HAP-1 (cell line): Measurements from ENCODE around the gene IL3RA.

Experiments used
- DNase-seq, 2 experiments: peaks; one replicate each; pipeline ENCODE4 v3.0.0-alpha.2; 2016 to 2020; ENCODE audit warnings: low spot score in 2 of 2
- H3K27me3 ChIP-seq: fragments of 250-450 bp; sonication (Bioruptor Pico); 2 replicates; pipeline ENCODE4 v1.5.1; 2020; ENCODE audit warnings: low read depth, mild to moderate bottlenecking, moderate library complexity
- H3K36me3 ChIP-seq: fragments of 250-450 bp; sonication (Bioruptor Pico); replicated peaks from 2 replicates; pipeline ENCODE4 v1.5.1; 2020; ENCODE audit warnings: mild to moderate bottlenecking
- H3K4me1 ChIP-seq: fragments of 250-450 bp; sonication (Bioruptor Pico); 2 replicates; pipeline ENCODE4 v1.5.1; 2020; ENCODE audit warnings: mild to moderate bottlenecking
- H3K4me3 ChIP-seq: fragments of 250-450 bp; sonication (Bioruptor Pico); 2 replicates; pipeline ENCODE4 v1.5.1; 2020; ENCODE audit warnings: mild to moderate bottlenecking, moderate library complexity
- H3K9me3 ChIP-seq: fragments of 250-450 bp; sonication (Bioruptor Pico); 2 replicates; pipeline ENCODE4 v1.5.1; 2020; ENCODE audit warnings: mild to moderate bottlenecking, moderate library complexity
- in situ Hi-C: fragments of 300-500 bp; cut with MboI; formaldehyde crosslinking; loops from 3 replicates; pipeline ENCODE4 v1.14.3; 2020; ENCODE audit warnings: low sequenced_read_pairs, inconsistent platforms, mixed read lengths

IL3RA gene

GRCh38 chrX:1384658-1385252, 48.2 kb downstream of the IL3RA start:
- no peak for DNase-seq
- Histone ChIP-seq H3K9me3 (no peaks in the 10 kb centered on the region), H3K36me3 (peaks cover 57% of the 10 kb centered on the region), H3K4me3 (no peak overlapping the region), H3K27me3 (no peaks in the 10 kb centered on the region), H3K4me1 (no peaks in the 10 kb centered on the region; the same call in 1 of the 2 replicates)
- in situ Hi-C loops: no loop called here

GRCh38 chrX:1385253-1386223, 49.0 kb downstream of the IL3RA start:
- peaks cover 4% of the 10 kb centered on the region; the same call in 1 of the 2 replicates for H3K4me1 ChIP-seq
- H3K9me3 ChIP-seq: no peaks in the 10 kb centered on the region
- DNase-seq: no peak
- H3K4me3 ChIP-seq: no peak overlapping the region
- no peaks in the 10 kb centered on the region for H3K27me3 ChIP-seq
- peaks cover 64% of the 10 kb centered on the region for H3K36me3 ChIP-seq
- in situ Hi-C loops: no loop called here

GRCh38 chrX:1386338-1387127, 49.9 kb downstream of the IL3RA start:
- Histone ChIP-seq H3K4me1 (peaks cover 4% of the 10 kb centered on the region; the same call in 1 of the 2 replicates), H3K36me3 (peaks cover 74% of the 10 kb centered on the region), H3K27me3 (no peaks in the 10 kb centered on the region), H3K9me3 (no peaks in the 10 kb centered on the region), H3K4me3 (no peak overlapping the region)
- no peak for DNase-seq
- in situ Hi-C loops: no loop called here

- DNase-seq: no peak
- H3K27me3 ChIP-seq: no peaks in the 10 kb centered on the region
- no peak overlapping the region for H3K4me3 ChIP-seq
- H3K4me1 ChIP-seq: peaks cover 4% of the 10 kb centered on the region; the same call in 1 of the 2 replicates
- H3K9me3 ChIP-seq: no peaks in the 10 kb centered on the region
- H3K36me3 ChIP-seq: peaks cover 78% of the 10 kb centered on the region
- in situ Hi-C loops: no loop called here
Observed at GRCh38 chrX:1387141-1387776, 50.7 kb downstream of the IL3RA start.

- H3K36me3 ChIP-seq: peaks cover 78% of the 10 kb centered on the region
- peaks cover 4% of the 10 kb centered on the region for H3K4me1 ChIP-seq
- H3K9me3 ChIP-seq: no peaks in the 10 kb centered on the region
- in situ Hi-C loops: no loop called here
- no peak for DNase-seq
- H3K27me3 ChIP-seq: no peaks in the 10 kb centered on the region
- no peak overlapping the region for H3K4me3 ChIP-seq
Observed at GRCh38 chrX:1388651-1389050, 52.1 kb downstream of the IL3RA start.

- in situ Hi-C loops: no loop called here
- Histone ChIP-seq H3K9me3 (no peaks in the 10 kb centered on the region), H3K4me1 (peaks cover 7% of the 10 kb centered on the region), H3K4me3 (no peak overlapping the region; the same call in 1 of the 2 replicates), H3K27me3 (no peaks in the 10 kb centered on the region), H3K36me3 (peaks cover 76% of the 10 kb centered on the region)
- DNase-seq: no peak
Observed at GRCh38 chrX:1389181-1389992, 52.8 kb downstream of the IL3RA start.

- H3K4me3 ChIP-seq: peak overlapping the region; percentile 100; the same call in 1 of the 2 replicates
- H3K36me3 ChIP-seq: peaks cover 70% of the 10 kb centered on the region
Observed at GRCh38 chrX:1389993-1390285, 53.4 kb downstream of the IL3RA start.

GRCh38 chrX:1390621-1391369, 54.2 kb downstream of the IL3RA start:
- no peaks in the 10 kb centered on the region for H3K27me3 ChIP-seq
- H3K9me3 ChIP-seq: no peaks in the 10 kb centered on the region
- H3K36me3 ChIP-seq: peaks cover 63% of the 10 kb centered on the region
- no peak for DNase-seq
- in situ Hi-C loops: no loop called here
- peak overlapping the region; percentile 100 for H3K4me3 ChIP-seq
- H3K4me1 ChIP-seq: peaks cover 7% of the 10 kb centered on the region

More at GRCh38 chrX:1389993-1390285, 53.4 kb downstream of the IL3RA start:
- no peaks in the 10 kb centered on the region for H3K27me3 ChIP-seq
- in situ Hi-C loops: no loop called here
- peaks cover 7% of the 10 kb centered on the region for H3K4me1 ChIP-seq
- DNase-seq: no peak
- no peaks in the 10 kb centered on the region for H3K9me3 ChIP-seq

- Histone ChIP-seq H3K9me3 (no peaks in the 10 kb centered on the region), H3K36me3 (peaks cover 62% of the 10 kb centered on the region), H3K4me3 (peak overlapping the region; percentile 100), H3K4me1 (peaks cover 7% of the 10 kb centered on the region), H3K27me3 (no peaks in the 10 kb centered on the region)
- in situ Hi-C loops: no loop called here
- DNase-seq: no peak
Observed at GRCh38 chrX:1391370-1391706, 54.8 kb downstream of the IL3RA start.

GRCh38 chrX:1391707-1392375, 55.3 kb downstream of the IL3RA start, which contains the start of gene SLC25A6:
Gene SLC25A6 (minus strand): TSS chrX:1392113. CDS start chrX:1392009, 104 bp downstream.
- Histone ChIP-seq H3K36me3 (peaks cover 60% of the 10 kb centered on the region), H3K27me3 (no peaks in the 10 kb centered on the region), H3K9me3 (no peaks in the 10 kb centered on the region), H3K4me3 (peak within 1 kb of the TSS; percentile 100), H3K4me1 (peaks cover 7% of the 10 kb centered on the region)
- in situ Hi-C loops: no loop called here
- peak; percentile 94 to 99 for DNase-seq

GRCh38 chrX:1392376-1393068, 55.9 kb downstream of the IL3RA start:
- H3K4me3 ChIP-seq: peak overlapping the region; percentile 100
- H3K4me1 ChIP-seq: peaks cover 7% of the 10 kb centered on the region
- no peaks in the 10 kb centered on the region for H3K9me3 ChIP-seq
- in situ Hi-C loops: no loop called here
- peaks cover 54% of the 10 kb centered on the region for H3K36me3 ChIP-seq
- H3K27me3 ChIP-seq: no peaks in the 10 kb centered on the region
- peak; percentile 78 to 88 for DNase-seq
